ENCODE measurements around the gene CROCC.

The CROCC gene

DNA sequence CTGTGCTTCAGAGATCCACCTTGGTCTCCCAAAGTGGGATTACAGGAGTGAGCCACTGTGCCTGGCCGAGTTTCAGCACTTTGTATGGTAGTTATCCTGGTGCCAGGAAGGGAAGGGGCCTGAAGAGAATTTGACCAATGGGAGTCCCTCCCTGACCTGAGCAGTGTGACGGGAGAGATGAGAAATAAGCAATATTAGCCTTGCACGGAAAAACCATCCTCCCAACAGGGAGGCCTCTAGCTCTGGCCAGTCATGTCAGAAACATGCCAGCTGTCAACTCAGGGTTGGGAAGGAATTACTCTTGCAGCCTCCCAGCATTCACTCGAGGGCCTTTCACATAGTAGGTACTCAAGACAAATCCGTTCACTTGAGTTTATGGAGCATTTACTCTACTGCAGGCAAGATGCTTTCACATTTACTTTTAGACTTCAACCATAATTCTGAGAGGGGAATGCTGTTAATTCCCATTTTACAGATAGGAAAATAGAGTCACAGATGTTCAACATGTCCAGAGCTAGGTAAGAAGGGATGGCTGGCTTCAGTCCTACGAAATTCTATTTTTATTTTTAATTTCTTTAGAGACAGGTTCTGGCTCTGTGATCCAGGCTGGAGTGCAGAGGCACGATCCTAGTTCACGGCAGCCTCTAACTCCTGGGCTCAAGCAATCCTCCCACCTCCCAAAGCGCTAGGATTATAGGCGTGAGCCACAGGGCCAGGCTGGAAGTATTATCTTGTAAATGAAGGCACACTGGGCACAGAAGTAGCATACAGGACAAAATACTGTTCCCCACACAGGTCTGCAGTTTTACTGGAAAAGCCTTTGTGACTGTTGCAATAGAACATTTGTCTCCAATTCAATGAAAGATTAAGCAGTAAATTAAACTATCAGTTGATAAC is 93.2 kb downstream of the CROCC start:
- no peak for DNase-seq

DNA sequence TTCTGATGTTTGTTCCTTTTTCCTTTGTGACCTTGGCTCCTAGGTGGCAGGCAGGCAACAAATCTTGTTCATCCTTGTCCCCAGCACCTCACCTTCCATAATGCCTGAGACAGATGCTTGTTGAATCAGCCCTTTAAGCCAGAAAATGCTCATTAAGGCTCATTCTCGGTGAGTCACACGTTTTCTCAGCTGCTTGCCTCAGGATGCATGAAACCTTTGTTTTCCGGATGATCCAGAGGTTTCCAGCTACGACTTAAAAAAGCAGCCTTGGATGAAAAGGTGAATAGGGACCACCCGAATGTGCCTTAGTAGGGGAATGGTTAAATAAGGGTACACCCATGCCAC is 94.6 kb downstream of the CROCC start:
- no peak for DNase-seq

DNA sequence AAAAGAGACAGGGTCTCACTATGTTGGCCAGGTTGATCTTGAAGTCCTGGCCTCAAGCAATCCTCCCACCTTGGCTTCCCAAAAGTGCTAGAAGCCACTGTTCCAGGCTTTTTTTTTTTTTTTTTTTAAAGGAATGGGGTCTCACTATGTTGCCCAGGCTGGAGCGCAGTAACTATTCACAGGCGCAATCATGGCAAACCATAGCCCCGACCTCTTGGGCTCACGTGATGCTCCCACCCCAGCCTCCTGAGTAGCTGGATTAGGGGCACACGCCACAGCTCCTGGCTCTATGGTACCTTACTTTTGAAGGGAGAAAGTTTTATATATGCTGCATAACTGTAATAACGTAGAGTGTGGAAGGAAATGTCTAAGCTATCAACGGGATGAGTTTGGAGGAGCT is 95.7 kb downstream of the CROCC start:
- DNase-seq, result no peak

DNA sequence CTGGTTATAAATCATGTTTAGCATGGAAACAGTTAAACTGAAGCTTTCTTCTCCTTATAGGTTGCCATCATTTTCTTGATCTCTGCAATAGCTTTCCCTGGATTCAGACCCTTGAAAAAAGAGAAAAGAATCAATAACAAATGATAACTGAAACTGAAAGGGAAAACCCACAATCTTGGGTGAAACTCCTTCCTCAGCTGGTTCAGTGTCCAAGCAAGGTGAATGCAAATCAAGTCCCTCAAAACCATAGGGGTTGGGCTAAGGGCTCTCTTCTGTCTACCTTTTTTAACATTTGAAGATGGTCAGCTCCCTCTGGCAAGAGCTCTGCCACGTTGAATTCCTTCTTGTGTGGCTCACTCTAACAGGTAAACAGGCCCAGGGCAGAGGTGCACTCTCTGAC is 97.1 kb downstream of the CROCC start:
- DNase-seq, result no peak

DNA sequence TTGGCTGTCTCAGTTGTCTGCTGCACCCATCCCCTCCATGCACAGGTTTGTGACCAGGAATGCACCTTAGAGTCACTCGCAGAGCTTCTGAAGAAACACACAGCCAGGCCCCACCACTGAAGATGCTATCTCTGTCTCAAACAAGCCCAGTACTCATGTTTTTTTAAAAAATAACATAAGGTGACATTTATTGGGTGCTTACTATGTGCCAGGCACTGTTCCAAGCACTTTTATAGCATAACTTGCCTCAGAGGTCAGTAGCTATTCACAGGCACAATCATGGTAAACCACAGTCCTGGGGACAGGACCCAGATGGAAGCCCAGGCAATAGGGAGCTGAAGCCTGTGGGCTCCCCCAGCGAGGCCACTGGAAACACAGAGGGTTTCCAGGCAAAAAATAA is 98.8 kb downstream of the CROCC start:
- DNase-seq, result no peak

DNA sequence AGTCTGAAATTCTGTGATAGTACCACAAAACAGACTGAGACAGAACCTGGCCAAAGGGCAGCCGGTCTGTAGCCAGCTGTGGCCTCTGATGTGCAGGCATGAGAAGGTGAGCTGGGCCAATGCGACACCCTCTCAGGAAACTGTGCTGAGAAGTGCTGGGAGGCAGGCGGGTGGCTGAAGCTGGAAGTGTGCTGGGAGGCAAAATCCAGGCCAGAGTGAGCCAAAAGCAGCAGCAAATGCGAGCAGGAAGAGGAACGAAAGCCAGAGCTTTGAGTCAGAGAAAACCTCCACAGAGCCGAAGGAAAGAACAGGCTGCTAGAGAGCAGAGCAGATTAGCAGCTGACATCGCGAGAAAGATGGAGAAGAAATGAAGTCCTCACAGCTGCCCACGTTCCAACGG is 100.2 kb downstream of the CROCC start:
- DNase-seq, result no peak

All from T-helper 9 cell (primary cell).